Measurements from ENCODE around the gene SLC25A51.
A peak's percentile ranks its signal among the peaks of the same experiment; 100 is the strongest.

Gene SLC25A51, protein sequence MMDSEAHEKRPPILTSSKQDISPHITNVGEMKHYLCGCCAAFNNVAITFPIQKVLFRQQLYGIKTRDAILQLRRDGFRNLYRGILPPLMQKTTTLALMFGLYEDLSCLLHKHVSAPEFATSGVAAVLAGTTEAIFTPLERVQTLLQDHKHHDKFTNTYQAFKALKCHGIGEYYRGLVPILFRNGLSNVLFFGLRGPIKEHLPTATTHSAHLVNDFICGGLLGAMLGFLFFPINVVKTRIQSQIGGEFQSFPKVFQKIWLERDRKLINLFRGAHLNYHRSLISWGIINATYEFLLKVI

GRCh38 chr9:37903647-37904444, at the start of gene SLC25A51:
TSS of gene SLC25A51 (minus strand) at chr9:37904127. CDS start at chr9:37888550, 15,577 bp downstream.
- DNase-seq, result peak; percentile 86

GRCh38 chr9:37953206-37953774, 49.4 kb upstream of the SLC25A51 start:
- no peak for DNase-seq

DNA sequence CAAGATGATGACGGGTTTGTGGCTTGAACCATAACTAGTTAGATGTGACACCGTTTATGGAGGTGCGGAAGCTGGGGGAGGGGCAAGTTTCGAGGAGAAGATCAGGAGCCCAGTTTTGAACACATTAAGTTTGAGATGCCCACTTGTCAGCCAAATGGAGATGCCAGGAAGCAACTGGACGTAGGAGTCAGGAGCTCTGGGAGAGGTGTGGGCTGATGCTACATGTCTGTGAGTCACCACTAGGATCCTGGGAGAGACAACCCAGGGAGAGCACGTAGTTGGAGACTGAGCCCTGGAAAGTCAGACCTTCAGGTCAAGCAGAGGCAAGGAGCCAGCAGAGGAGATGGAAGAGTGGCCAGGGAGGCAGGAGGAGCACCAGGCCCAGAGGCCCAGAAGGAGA, 48.8 kb upstream of the SLC25A51 start:
- no peak for DNase-seq

GRCh38 chr9:37951671-37952449, 47.9 kb upstream of the SLC25A51 start:
- DNase-seq, result no peak

GRCh38 chr9:37950561-37950960, 46.6 kb upstream of the SLC25A51 start:
- DNase-seq, result no peak

- no peak for DNase-seq
Measured at GRCh38 chr9:37949576-37949975, 45.6 kb upstream of the SLC25A51 start.

- no peak for DNase-seq
Measured at GRCh38 chr9:37948417-37948980, 44.6 kb upstream of the SLC25A51 start.

- DNase-seq, result no peak
Measured at GRCh38 chr9:37947977-37948376, 44.0 kb upstream of the SLC25A51 start.

DNA sequence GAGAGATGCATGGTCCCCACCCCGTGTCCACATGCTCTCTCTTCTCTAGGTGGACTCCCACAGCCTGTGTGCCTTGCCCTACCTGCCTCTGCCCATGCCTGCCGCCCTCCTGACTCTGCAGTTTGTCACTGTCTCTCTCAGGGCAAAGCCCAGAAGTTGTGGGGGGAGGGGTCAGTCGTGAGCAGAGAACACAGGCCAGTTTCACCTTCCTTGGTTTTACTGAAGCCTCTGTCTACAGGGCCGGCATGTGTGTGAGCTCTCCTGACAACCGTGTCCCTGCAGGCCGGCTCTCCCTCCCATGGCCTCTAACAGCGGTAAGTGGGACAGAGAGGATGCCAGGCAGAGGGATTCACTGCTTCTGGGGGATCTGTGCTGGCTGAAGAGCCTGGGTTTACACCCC, 43.5 kb upstream of the SLC25A51 start:
- no peak for DNase-seq

DNA sequence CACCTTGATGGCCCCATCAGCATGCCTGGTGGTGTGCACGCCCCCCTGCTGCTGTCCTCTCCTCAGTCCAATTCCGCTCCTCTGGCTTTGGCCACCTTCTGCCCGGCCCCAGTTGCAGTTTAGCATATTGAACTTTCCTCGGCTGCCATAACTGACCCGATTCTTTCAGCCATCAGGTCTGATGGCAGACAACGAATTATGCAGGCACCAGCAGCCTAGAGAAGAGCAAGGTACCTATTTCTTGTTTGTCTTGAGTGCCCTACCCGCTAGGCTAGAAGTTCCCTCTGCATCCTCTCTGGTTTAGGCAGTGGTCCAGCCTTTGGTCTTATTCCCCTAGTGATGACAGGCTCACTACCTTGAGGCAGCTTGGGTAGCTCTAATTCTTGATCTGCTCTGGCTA, 43.0 kb upstream of the SLC25A51 start:
- DNase-seq, result no peak

DNA sequence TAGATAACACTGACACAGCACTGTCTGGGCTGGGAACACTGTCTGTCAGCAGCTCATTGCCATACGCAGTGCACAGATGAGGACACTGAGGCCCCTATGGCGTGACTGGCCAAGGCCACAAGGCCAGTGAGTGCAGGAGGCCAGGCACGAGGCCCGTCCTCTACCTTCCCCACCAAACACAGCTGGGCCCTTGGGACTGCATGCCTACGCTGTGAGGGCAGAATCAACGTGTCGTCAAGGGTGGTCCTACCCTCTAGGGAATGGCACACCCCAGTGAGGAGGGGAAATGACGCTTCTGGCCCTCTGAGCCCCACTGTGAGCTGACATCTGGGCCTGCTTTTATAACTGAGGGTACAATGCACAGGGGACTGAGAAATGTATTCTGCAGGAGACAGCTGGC, 42.1 kb upstream of the SLC25A51 start:
- no peak for DNase-seq

GRCh38 chr9:37944671-37945481, 40.9 kb upstream of the SLC25A51 start:
- DNase-seq, result no peak

GRCh38 chr9:37944266-37944650, 40.3 kb upstream of the SLC25A51 start:
- no peak for DNase-seq

DNA sequence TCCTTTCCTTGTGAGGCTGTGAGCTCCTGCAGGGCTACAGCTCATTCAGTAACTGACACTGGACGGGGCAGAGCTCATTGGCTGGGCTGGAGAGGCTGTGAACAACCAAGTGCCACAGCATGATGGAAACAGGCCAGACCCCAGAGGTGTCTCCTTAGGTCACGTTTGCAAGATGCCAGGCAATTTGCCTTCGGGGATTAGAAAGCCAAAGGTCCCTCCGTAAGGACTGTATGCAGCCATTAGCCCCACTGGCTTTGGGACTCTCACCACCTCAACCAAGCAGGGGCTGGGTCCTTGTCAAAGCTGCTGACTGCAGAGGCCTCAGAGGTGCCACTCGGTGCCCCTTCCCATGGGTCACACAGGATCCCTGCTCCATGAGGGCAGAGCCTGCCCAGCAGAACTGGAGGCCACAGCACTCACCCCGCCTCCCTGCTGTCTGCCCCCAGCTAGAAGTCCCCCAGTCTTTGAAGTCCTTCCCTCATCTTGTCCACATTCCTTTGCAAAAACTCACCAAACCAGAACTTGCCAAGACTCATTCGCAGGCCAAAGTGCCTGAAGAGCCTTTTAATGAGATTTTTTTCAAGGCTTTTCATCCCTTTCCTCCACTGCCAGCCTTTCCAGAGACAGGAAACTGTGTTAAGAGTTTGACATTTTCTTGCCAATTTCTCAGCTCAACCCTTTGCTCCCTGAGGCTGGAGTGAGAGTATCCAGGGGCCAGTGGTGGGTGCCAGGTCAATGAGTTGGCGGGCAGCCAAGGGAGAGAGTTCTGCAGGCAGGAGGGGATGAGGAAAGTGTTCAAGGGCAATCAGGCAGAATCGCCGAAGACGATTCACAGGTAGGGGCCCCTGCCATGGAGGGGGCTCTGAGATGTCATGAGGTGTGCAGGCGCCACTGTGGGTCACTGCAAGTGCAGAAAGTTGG, 39.7 kb upstream of the SLC25A51 start:
- no peak for DNase-seq

- DNase-seq, result no peak
Measured at GRCh38 chr9:37942621-37943344, 38.9 kb upstream of the SLC25A51 start.

GRCh38 chr9:37941253-37941652, 37.3 kb upstream of the SLC25A51 start:
- DNase-seq, result no peak

DNA sequence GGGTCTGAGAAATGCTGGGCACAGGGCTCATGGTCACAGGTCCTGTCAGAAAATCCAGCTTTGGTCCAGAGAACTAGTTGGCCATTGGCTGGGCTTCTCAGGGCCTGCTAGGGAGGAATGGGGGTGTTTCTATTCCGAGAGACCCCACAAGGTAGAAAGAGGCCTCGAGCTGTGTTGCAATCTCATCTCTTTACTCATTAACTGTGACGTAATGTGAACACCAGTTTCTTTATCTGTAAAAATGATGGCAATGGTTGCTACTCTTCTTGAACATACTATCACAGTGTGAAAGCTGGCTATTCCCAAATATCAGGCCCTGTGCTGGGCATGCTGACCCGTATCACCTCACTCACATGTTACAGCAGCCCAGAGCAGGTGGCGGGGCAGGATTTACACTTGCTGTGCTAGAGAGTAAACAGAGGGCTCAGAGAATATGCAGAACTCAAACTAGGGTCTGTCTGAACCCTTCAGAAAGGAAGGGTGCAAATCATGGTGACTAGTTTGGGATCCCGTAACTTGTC, 35.7 kb upstream of the SLC25A51 start:
- DNase-seq, result no peak

GRCh38 chr9:37938121-37938891, 34.4 kb upstream of the SLC25A51 start:
- DNase-seq, result no peak

GRCh38 chr9:37937366-37937765, 33.4 kb upstream of the SLC25A51 start:
- DNase-seq, result no peak
